HepG2 (cell line): ENCODE results near the gene DHX34. TPM values are rescaled to one million over a fixed set of nuclear protein-coding genes. Genes with fewer than 3 reads are reported as not detected.

ENCODE experiments used
- CBFB ChIP-seq: sonication (generic); formaldehyde crosslinking; IDR thresholded peaks from 2 replicates; pipeline ENCODE4 v1.4.0; 2020; ENCODE audit warnings: missing genetic modification reagents
- ERF ChIP-seq: IDR thresholded peaks from 2 replicates; pipeline ENCODE4 v1.6.1; 2018; ENCODE audit warnings: missing biosample characterization, missing genetic modification reagents
- FOXM1 ChIP-seq: sonication (generic); formaldehyde crosslinking; IDR thresholded peaks from 2 replicates; pipeline ENCODE4 v1.5.0; 2020; ENCODE audit warnings: missing genetic modification reagents
- HMG20B ChIP-seq: conservative IDR thresholded peaks from 2 replicates; pipeline ENCODE4 v1.6.1; 2016; ENCODE audit warnings: missing genetic modification reagents, missing compliant biosample characterization
- HNRNPL ChIP-seq: fragments of 200-400 bp; formaldehyde crosslinking; IDR thresholded peaks from 2 replicates; pipeline ENCODE4 v1.6.1; 2017; ENCODE audit warnings: mild to moderate bottlenecking, low read depth, low read length
- MLX ChIP-seq: IDR thresholded peaks from 2 replicates; pipeline ENCODE4 v1.6.1; 2016
- PLRG1 ChIP-seq: fragments of 450-650 bp; conservative IDR thresholded peaks from 2 replicates; pipeline ENCODE4 v1.6.1; 2016
- SALL1 ChIP-seq: sonication (generic); formaldehyde crosslinking; IDR thresholded peaks from 2 replicates; pipeline ENCODE4 v1.8.0; 2022; ENCODE audit warnings: mild to moderate bottlenecking, missing genetic modification reagents
- SIX1 ChIP-seq: sonication (generic); formaldehyde crosslinking; IDR thresholded peaks from 2 replicates; pipeline ENCODE4 v1.4.0; 2020; ENCODE audit warnings: missing genetic modification reagents, borderline replicate concordance
- SP2 ChIP-seq: sonication (generic); formaldehyde crosslinking; IDR thresholded peaks from 2 replicates; pipeline ENCODE4 v1.5.1; 2020; ENCODE audit warnings: mild to moderate bottlenecking, missing genetic modification reagents
- SRY ChIP-seq: sonication (generic); formaldehyde crosslinking; IDR thresholded peaks from 2 replicates; pipeline ENCODE4 v1.8.0; 2022; ENCODE audit warnings: mild to moderate bottlenecking, missing genetic modification reagents
- TAF1 ChIP-seq: sonication (generic); formaldehyde crosslinking; IDR thresholded peaks from 2 replicates; pipeline ENCODE4 v1.4.0; 2020; ENCODE audit warnings: missing genetic modification reagents
- TAF15 ChIP-seq: fragments of 200-400 bp; formaldehyde crosslinking; IDR thresholded peaks from one replicate; pipeline ENCODE4 v1.6.1; 2018; ENCODE audit warnings: mild to moderate bottlenecking, low read depth, low read length; ENCODE audit not compliant: poor library complexity, severe bottlenecking
- TOPORS ChIP-seq: sonication (generic); formaldehyde crosslinking; IDR thresholded peaks from 2 replicates; pipeline ENCODE4 v1.8.0; 2023; ENCODE audit warnings: mild to moderate bottlenecking, missing genetic modification reagents
- TRIM22 ChIP-seq: fragments of 450-650 bp; IDR thresholded peaks from 2 replicates; pipeline ENCODE4 v1.6.1; 2017
- U2AF2 ChIP-seq: fragments of 200-400 bp; formaldehyde crosslinking; IDR thresholded peaks from 2 replicates; pipeline ENCODE4 v1.6.1; 2017; ENCODE audit warnings: low read depth, mild to moderate bottlenecking, low read length
- ZBTB20 ChIP-seq: sonication (generic); formaldehyde crosslinking; IDR thresholded peaks from 2 replicates; pipeline ENCODE4 v1.8.1; 2023; ENCODE audit warnings: missing genetic modification reagents, low read depth, mild to moderate bottlenecking, borderline replicate concordance
- ZBTB46 ChIP-seq: sonication (generic); formaldehyde crosslinking; IDR thresholded peaks from 2 replicates; pipeline ENCODE4 v1.4.0; 2020; ENCODE audit warnings: mild to moderate bottlenecking, missing genetic modification reagents, borderline replicate concordance
- ZBTB49 ChIP-seq: sonication (generic); formaldehyde crosslinking; IDR thresholded peaks from 2 replicates; pipeline ENCODE4 v1.4.0; 2020; ENCODE audit warnings: missing genetic modification reagents, borderline replicate concordance
- ZMYM3 ChIP-seq: sonication (generic); formaldehyde crosslinking; IDR thresholded peaks from 2 replicates; pipeline ENCODE4 v1.5.1; 2020; ENCODE audit warnings: mild to moderate bottlenecking, missing genetic modification reagents
- ZNF235 ChIP-seq: sonication (generic); formaldehyde crosslinking; IDR thresholded peaks from 2 replicates; pipeline ENCODE4 v1.8.1; 2023; ENCODE audit warnings: mild to moderate bottlenecking, missing genetic modification reagents, borderline replicate concordance
- ZNF7 ChIP-seq: IDR thresholded peaks from 2 replicates; pipeline ENCODE4 v1.6.1; 2016; ENCODE audit warnings: missing biosample characterization, missing genetic modification reagents
- ZNF772 ChIP-seq: sonication (generic); formaldehyde crosslinking; IDR thresholded peaks from 2 replicates; pipeline ENCODE4 v1.5.0; 2020; ENCODE audit warnings: mild to moderate bottlenecking, missing genetic modification reagents
- polyA plus RNA-seq, 8 experiments: library from polyadenylated mRNA; depleted of rRNA in 3 of 8; stranded (reverse) in 7 of 8; unstranded in 1 of 8; fragments of >200 nt; fragmentation: Illumina TruSeq in 4 of 8; extraction: Trizol in 4 of 8; gene quantifications; 2 replicates each; pipeline versions ENCODE4 v1.2.1 to v1.2.3, GENCODE V29; 2011 to 2016; ENCODE audit warnings: low read depth in 4 of 8, missing spikeins in 1 of 8, mixed read lengths in 1 of 8; ENCODE audit not compliant: insufficient read depth in 1 of 8
- total RNA-seq, 5 experiments: library from RNA; depleted of rRNA; stranded (reverse); fragments of >200 nt; fragmentation: Illumina TruSeq; extraction: Trizol; gene quantifications; 2 replicates each; pipeline ENCODE4 v1.2.3, GENCODE V29; 2016; ENCODE audit warnings: low read depth in 1 of 5

Gene DHX34
- total and polyA plus RNA-seq, 2 of the 13 experiments (the other 11 are each of a cell fraction or from before 2014, with no cell fraction given), result 9.2 to 12.0 TPM

- 0 out of 2 replicates have a peak, but pooled peaks have one; percentile 21 for TF ChIP-seq FOXM1
- no peak for TF ChIP-seq HNRNPL
- TF ChIP-seq HMG20B (CRISPR knock-in tag), result no peak
- TF ChIP-seq TRIM22, result no peak
- TF ChIP-seq ERF, result peak; percentile 69; the same call in 1 of the 2 replicates
- TF ChIP-seq ZNF772 (CRISPR knock-in tag), result peak; percentile 87
- TF ChIP-seq ZBTB20 (CRISPR knock-in tag), result no peak; the same call in 1 of the 2 replicates
- TF ChIP-seq SIX1 (CRISPR knock-in tag), result no peak
- peak; percentile 29; the same call in 1 of the 2 replicates for TF ChIP-seq CBFB (CRISPR knock-in tag)
- TF ChIP-seq ZBTB46 (CRISPR knock-in tag), result no peak
- no peak for TF ChIP-seq TAF15
- peak; percentile 94 for TF ChIP-seq SRY (CRISPR knock-in tag)
- no peak for TF ChIP-seq SP2 (CRISPR knock-in tag)
- 0 out of 2 replicates have a peak, but pooled peaks have one; percentile 31 for TF ChIP-seq ZNF7
- TF ChIP-seq ZNF235 (CRISPR knock-in tag), result no peak
- 0 out of 2 replicates have a peak, but pooled peaks have one; percentile 26 for TF ChIP-seq TOPORS (CRISPR knock-in tag)
- no peak for TF ChIP-seq ZBTB49 (CRISPR knock-in tag)
- TF ChIP-seq ZMYM3, result no peak; the same call in 1 of the 2 replicates
- TF ChIP-seq TAF1 (CRISPR knock-in tag), result no peak; the same call in 1 of the 2 replicates
- no peak for TF ChIP-seq MLX
- TF ChIP-seq PLRG1, result no peak
- peak; percentile 74 for TF ChIP-seq SALL1 (CRISPR knock-in tag)
- no peak for TF ChIP-seq U2AF2
Measured at GRCh38 chr19:47430041-47430802, 81.1 kb downstream of the DHX34 start (continued).
